GM21526 (cell line): Measurements from ENCODE around the gene TLK1.
A peak's percentile ranks its signal among the peaks of the same experiment; 100 is the strongest.

Experiments used
- ATAC-seq: cut with Tn5 transposase; IDR thresholded peaks from one replicate; pipeline ENCODE4 v1.9.1; 2021; ENCODE audit warnings: moderate library complexity; ENCODE audit not compliant: unreplicated experiment, low FRiP score

TLK1 gene

DNA sequence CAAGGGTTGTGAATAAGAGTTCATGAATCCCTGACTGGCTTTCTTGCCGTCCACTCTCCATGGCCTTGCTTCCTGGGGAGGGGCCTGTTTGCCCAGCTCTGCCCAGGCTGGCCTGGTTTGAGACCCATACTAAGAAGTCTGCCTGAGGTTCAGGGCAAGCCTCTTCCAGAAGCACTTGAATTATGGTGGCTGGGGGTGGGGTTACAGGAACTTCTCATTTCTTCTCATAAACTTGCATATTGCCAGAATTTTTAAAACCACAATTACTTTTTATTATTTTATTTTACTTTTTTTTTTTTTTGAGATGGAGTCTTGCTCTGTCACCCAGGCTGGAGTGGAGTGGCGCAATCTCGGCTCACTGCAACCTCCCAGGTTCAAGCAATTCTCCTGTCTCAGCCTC is 189.6 kb downstream of the TLK1 start:
- no peak for ATAC-seq

GRCh38 chr2:170969872-170970496 is 190.7 kb downstream of the TLK1 start:
- no peak for ATAC-seq

GRCh38 chr2:170969030-170969429 is 191.7 kb downstream of the TLK1 start:
- ATAC-seq: no peak

- ATAC-seq: no peak
These were observed 192.3 kb downstream of the TLK1 start for GRCh38 chr2:170968205-170969003.

- ATAC-seq: no peak
These were observed 193.1 kb downstream of the TLK1 start for GRCh38 chr2:170967553-170967952.

GRCh38 chr2:170966648-170967396 is 193.9 kb downstream of the TLK1 start:
- no peak for ATAC-seq

GRCh38 chr2:170965446-170966225 is 195.1 kb downstream of the TLK1 start:
- no peak for ATAC-seq

DNA sequence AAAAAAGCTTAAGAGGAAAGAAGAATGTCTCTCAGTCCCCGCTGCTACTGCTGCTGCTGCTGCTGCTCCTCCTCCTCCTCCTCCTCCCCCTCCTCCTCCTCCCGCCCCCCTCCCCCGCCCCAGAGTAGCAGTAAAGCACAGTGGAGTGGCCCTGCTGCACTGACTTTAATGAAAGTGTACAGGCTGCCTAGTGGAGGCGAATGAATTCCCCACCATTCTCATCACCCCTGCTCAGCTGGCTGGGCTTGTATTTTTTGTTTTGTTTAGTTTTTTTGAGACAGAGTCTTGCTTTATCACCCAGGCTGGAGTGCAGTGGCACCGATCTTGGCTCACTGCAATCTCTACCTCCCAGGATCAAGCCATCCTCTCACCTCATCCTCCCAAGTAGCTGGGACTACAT is 197.3 kb downstream of the TLK1 start:
- ATAC-seq: no peak

DNA sequence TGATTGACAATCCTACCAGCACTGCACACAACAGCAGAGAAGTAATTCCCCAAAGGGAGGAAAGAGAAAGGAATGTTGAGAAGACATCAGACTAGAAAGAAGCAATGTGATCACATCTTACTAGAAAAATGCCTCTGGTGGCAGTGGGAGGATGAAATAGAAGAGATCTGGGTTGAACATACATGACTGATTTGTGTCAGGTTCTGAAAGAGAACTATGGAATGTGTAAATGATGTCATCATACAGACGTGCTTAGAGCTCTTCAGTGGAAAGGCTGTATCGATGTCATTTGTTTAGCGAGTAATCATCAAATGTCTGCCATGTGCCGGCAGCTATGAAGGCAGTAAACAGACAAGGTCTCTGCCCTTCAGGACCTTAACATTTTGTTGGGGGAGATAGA is 206.8 kb downstream of the TLK1 start:
- ATAC-seq: no peak

GRCh38 chr2:170950221-170950761 is 210.4 kb downstream of the TLK1 start:
- peak; percentile 76 for ATAC-seq

- ATAC-seq: no peak
These were observed 211.3 kb downstream of the TLK1 start for GRCh38 chr2:170949415-170949814.

- no peak for ATAC-seq
These were observed 216.1 kb downstream of the TLK1 start for GRCh38 chr2:170944545-170944944.

GRCh38 chr2:170943596-170943995 is 217.1 kb downstream of the TLK1 start:
- no peak for ATAC-seq

DNA sequence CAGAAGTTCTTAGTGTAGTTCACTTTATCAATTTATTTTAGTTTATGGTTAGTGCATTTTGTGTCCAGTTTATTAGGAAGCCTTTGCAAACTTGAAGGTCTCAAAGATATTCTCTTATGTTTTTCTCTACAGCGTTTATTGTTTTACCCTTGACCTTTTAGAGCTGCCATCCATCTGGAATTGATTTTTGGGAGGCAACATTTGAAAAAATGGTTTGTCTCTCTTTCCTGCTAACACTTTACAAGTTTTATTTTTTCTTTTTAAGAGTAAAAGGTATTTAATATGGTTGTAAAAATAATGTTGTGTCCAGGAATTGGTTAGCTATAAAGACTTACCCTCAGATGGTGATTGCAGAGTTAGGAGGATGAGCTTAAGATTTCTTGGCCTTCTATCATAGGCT is 217.7 kb downstream of the TLK1 start:
- no peak for ATAC-seq

DNA sequence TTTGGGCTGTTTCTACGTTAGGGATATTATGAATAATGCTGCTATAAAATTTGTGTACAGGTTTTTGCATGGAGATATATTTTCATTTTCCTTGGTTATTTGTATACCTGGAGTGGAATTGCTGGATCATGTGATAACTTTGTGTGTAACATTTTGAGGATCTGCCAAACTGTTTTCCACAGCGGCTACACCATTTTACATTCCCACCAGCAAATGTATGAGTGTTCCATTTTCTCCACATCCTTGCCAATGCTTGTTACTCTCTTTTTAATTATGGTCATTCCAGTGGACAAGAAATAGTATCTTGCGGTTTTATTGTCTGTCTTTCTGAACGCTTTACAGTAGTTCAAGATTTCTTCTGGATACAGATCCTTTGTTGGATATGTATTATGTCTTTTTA is 218.1 kb downstream of the TLK1 start:
- no peak for ATAC-seq
